ENCODE data around the gene BMP7.

DNA sequence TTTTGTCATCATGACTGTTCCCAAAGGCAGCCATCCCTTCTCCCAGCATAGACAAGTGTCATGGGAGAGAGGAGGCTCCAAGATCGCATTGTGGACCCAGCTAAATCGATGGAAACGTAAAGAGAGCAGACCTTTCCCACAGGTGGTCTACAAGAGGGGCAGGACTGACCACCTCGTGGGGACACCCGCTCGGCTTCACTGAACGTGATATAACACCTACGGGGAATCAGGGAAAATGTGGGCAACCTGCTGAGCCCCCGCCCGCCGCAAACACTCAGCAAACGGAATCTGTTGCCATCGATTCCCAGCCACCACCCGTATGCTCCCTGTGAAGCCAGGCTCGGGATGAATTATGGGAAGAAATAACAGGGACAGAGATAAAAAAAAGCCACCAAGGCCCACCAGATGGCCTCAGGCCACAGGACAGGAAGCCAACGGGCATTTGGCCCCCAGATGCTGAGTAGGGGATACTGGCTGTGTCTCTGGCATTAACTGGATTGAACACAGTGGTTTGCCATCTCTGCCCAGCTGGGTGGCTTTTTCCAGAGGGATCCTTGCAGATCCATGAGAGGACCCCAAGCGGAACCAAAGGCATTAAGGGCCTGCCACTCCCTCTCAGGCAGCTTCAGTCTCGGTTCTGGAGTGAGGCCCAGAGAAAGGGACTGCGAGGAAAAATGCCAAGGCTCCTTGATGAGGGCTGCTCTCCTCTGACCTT lies 44.4 kb downstream of the BMP7 start:
- TF ChIP-seq, protein P1, sequence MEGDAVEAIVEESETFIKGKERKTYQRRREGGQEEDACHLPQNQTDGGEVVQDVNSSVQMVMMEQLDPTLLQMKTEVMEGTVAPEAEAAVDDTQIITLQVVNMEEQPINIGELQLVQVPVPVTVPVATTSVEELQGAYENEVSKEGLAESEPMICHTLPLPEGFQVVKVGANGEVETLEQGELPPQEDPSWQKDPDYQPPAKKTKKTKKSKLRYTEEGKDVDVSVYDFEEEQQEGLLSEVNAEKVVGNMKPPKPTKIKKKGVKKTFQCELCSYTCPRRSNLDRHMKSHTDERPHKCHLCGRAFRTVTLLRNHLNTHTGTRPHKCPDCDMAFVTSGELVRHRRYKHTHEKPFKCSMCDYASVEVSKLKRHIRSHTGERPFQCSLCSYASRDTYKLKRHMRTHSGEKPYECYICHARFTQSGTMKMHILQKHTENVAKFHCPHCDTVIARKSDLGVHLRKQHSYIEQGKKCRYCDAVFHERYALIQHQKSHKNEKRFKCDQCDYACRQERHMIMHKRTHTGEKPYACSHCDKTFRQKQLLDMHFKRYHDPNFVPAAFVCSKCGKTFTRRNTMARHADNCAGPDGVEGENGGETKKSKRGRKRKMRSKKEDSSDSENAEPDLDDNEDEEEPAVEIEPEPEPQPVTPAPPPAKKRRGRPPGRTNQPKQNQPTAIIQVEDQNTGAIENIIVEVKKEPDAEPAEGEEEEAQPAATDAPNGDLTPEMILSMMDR (tag by site-specific recombination; IDR thresholded peaks at IDR 0.05): no peak
- TF ChIP-seq ZNF138 (tag by site-specific recombination; IDR thresholded peaks at IDR 0.05; ENCODE audit: borderline replicate concordance) (no peak), ZNF114 (tag by site-specific recombination; IDR thresholded peaks at IDR 0.05) (no peak), ZNF146 (tag by site-specific recombination; IDR thresholded peaks at IDR 0.05) (no peak), ZBTB1 (tag by site-specific recombination; IDR thresholded peaks at IDR 0.05) (no peak), SETDB1 (IDR thresholded peaks at IDR 0.05; ENCODE audit: insufficient read length, low read length) (no peak), ZBTB7A (tag by site-specific recombination; IDR thresholded peaks at IDR 0.05; ENCODE audit: low read depth) (no peak), SP2 (tag by site-specific recombination; IDR thresholded peaks at IDR 0.05) (no peak)
- TF ChIP-seq, protein P2, sequence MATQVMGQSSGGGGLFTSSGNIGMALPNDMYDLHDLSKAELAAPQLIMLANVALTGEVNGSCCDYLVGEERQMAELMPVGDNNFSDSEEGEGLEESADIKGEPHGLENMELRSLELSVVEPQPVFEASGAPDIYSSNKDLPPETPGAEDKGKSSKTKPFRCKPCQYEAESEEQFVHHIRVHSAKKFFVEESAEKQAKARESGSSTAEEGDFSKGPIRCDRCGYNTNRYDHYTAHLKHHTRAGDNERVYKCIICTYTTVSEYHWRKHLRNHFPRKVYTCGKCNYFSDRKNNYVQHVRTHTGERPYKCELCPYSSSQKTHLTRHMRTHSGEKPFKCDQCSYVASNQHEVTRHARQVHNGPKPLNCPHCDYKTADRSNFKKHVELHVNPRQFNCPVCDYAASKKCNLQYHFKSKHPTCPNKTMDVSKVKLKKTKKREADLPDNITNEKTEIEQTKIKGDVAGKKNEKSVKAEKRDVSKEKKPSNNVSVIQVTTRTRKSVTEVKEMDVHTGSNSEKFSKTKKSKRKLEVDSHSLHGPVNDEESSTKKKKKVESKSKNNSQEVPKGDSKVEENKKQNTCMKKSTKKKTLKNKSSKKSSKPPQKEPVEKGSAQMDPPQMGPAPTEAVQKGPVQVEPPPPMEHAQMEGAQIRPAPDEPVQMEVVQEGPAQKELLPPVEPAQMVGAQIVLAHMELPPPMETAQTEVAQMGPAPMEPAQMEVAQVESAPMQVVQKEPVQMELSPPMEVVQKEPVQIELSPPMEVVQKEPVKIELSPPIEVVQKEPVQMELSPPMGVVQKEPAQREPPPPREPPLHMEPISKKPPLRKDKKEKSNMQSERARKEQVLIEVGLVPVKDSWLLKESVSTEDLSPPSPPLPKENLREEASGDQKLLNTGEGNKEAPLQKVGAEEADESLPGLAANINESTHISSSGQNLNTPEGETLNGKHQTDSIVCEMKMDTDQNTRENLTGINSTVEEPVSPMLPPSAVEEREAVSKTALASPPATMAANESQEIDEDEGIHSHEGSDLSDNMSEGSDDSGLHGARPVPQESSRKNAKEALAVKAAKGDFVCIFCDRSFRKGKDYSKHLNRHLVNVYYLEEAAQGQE (tag by site-specific recombination; IDR thresholded peaks at IDR 0.05): no peak
